Measurements from ENCODE around the gene TANGO6.
"Not testable (repeated sequence)": the region's sequence is repeated elsewhere in the genome, so short reads cannot be mapped to it uniquely, and the experiment has no call there.

Gene TANGO6

DNA sequence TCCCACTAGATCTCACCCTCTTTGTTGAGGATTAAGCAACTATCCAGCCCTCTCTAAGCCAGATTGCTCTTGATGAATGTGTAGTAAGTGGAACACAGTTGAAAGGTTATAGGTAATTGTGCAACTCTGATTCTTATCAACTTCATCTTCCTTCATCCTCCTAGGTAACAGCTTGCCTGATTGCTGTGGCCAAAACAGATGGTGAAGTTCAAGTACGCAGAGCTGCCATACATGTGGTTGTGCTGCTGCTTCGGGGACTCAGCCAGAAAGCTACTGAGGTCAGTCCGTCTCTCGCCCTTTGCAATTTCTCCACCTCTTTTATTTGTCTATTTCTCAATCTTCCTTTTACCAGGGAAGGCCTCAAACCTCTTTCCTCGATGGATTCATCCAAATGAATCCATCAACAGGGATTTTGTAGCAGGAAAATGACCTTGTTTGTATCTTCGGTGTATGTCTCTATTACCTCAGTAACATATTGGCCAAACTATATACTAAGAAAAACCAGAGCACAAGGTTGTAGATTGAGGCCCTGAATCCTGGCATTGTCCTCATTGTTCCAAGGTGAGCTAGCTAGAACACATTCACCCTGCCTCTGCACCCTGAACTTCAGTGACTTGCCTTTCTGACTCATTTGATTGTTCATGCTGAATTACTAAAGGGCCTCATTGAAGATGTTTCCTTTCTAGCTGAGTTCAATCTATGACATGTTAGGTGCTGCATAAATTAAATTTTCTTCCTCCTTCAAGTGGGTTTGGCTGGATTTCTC is 197.0 kb downstream of the TANGO6 start:
- Mint-ChIP-seq H3K4me3 (no peak overlapping the region), H3K4me1 (ENCODE audit: low read depth) (no peaks in the 10 kb centered on the region), H3K27me3 (no peaks in the 10 kb centered on the region), H3K9me3 (no peaks in the 10 kb centered on the region), H3K27ac (no peak overlapping the region), H3K36me3 (ENCODE audit: low read depth) (peaks cover 55% of the 10 kb centered on the region)
- intact Hi-C loops (cut with micrococcal nuclease): no loop called here

DNA sequence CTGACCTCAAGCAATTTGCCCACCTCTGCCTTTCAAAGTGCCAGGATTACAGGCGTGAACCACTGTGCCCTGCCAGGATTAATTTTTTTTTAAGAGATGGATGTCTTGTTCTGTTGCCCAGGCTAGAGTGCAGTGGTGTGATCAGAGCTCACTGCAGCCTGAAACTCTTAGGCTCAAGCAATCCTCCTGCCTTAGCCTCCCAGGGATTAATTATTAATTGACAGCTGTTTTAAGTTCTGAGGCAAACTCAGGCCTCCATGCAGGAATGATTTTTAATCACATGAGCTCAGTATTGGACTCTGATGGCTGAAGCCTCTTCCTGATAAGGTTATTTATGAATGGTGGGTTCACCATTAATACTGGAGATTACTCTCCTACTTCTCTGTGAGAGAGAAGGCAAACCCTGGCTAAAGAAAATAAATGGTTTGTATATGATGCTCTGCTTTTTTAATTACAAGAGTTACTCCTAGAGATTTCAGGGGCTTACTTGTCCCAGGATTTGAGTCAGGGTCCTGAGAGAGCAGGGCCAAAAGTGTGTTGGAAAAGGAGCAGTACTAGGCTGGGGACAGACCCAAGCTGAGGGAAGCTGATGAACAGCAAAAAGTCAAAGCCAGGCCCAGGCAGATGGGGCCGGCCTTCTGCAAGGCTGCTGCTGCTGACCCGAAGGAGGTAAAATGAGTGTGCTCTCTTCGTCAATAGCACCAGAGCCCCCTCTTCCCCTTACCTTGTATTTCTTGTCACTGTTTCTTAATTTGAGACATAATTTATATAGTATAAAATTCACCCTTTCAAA is 205.2 kb downstream of the TANGO6 start:
- H3K4me3 Mint-ChIP-seq: no peak overlapping the region
- H3K4me1 Mint-ChIP-seq (ENCODE audit: low read depth): no peaks in the 10 kb centered on the region
- H3K9me3 Mint-ChIP-seq: no peaks in the 10 kb centered on the region
- intact Hi-C loops (cut with micrococcal nuclease): no loop called here
- no peaks in the 10 kb centered on the region for H3K27me3 Mint-ChIP-seq
- peaks cover 23% of the 10 kb centered on the region for H3K36me3 Mint-ChIP-seq (ENCODE audit: low read depth)
- H3K27ac Mint-ChIP-seq: no peak overlapping the region

DNA sequence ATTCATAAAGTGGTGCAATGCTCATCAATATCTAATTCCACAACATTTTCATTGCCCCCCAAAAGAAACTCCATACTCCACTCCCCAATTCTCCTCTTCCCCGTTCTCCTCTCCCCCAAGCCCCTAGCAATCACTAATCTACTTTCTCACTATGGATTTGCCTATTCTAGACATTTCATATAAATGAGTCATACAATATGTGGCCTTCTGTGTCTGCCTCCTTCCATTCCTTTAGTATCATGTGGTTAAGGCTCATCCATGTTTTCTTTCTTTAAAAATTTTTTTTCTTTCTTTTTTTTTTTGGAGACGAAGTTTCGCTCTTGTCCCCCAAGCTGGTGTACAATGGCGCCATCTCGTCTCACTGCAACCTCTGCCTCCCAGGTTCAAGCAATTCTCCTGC is 205.8 kb downstream of the TANGO6 start:
- intact Hi-C loops (cut with micrococcal nuclease): no loop called here
- Mint-ChIP-seq H3K27me3 (no peaks in the 10 kb centered on the region), H3K4me3 (no peak overlapping the region), H3K36me3 (ENCODE audit: low read depth) (peaks cover 17% of the 10 kb centered on the region), H3K4me1 (ENCODE audit: low read depth) (no peaks in the 10 kb centered on the region), H3K27ac (no peak overlapping the region), H3K9me3 (no peaks in the 10 kb centered on the region)

DNA sequence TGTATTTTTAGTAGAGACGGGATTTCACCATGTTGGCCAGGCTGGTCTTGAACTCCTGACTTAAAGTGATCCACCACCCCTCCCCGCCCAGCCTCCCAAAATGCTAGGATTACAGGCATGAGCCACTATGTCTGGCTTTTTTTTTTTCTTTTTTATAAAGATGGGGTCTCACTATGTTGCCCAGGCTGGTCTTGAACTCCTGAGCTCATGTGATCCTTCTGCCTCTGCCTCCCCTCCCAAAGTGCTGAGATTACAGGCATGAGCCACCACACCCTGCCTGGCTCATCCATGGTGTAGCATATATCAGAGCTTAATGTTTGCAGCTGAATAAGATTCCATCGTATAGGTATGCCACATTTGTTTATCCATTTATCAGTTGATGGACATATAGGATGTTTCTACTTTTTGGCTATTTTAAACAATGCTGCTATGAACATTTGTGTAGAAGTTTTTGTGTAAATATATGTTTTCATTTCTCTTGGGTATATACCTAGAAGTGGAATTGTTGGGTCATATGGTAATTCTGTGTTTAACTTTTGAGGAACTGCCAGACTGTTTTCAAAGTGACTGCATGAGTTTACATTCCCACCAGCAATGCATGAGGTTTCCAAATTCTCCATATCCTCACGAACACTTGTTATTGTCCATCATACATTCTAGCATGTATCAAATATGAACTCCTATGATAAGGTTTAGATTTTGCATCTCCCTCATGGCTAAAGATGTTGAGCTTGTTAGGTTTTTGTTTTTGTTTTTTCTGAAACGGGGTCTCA is 206.5 kb downstream of the TANGO6 start:
- Mint-ChIP-seq H3K27me3 (no peaks in the 10 kb centered on the region), H3K36me3 (ENCODE audit: low read depth) (peaks cover 11% of the 10 kb centered on the region), H3K4me3 (no peak overlapping the region)

DNA sequence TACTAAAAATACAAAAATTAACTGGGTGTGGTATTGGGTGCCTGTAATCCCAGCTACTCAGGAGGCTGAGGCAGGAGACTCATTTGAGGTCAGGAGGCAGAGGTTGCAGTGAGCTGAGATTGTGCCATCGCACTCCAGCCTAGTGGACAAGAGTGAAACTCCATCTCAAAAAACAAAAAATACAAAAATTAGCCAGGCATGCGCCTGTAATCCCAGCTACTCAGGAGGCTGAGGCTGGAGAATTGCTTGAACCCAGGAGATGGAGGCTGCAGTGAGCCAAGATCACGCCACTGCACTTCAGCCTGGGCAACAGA is 208.1 kb downstream of the TANGO6 start:
- H3K27me3 Mint-ChIP-seq; intact Hi-C loops (cut with micrococcal nuclease); H3K36me3 Mint-ChIP-seq (ENCODE audit: low read depth); H3K27ac Mint-ChIP-seq; H3K4me3 Mint-ChIP-seq; H3K9me3 Mint-ChIP-seq; H3K4me1 Mint-ChIP-seq (ENCODE audit: low read depth): not testable (repeated sequence)

More for the DNA sequence above, 206.5 kb downstream of the TANGO6 start:
- Mint-ChIP-seq H3K9me3 (no peaks in the 10 kb centered on the region), H3K4me1 (ENCODE audit: low read depth) (no peaks in the 10 kb centered on the region), H3K27ac (no peak overlapping the region)
- intact Hi-C loops (cut with micrococcal nuclease): no loop called here

DNA sequence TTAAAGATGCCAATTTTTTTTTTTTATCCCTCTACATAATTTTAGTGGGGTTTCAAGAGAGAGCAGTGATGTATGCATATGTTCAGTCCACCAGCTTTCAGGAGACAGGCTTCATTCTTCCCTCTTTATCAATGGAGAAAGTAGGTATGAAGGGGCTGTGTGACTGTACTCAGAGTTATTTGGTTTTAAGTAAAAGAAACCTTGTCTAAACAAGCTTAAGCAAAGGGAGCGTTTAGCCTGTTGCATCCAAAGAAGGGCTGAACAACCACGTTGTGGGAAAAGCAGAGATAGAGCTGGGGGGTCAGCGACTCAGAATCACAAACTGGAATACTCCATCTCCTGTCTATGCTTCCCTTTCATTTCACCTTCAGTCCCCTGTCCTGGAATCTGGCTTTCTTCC is 211.7 kb downstream of the TANGO6 start:
- intact Hi-C loops (cut with micrococcal nuclease): no loop called here
- Mint-ChIP-seq H3K4me3 (no peak overlapping the region), H3K27ac (no peak overlapping the region), H3K4me1 (ENCODE audit: low read depth) (peaks cover 9% of the 10 kb centered on the region), H3K36me3 (ENCODE audit: low read depth) (peaks cover 13% of the 10 kb centered on the region), H3K27me3 (no peaks in the 10 kb centered on the region), H3K9me3 (no peaks in the 10 kb centered on the region)

DNA sequence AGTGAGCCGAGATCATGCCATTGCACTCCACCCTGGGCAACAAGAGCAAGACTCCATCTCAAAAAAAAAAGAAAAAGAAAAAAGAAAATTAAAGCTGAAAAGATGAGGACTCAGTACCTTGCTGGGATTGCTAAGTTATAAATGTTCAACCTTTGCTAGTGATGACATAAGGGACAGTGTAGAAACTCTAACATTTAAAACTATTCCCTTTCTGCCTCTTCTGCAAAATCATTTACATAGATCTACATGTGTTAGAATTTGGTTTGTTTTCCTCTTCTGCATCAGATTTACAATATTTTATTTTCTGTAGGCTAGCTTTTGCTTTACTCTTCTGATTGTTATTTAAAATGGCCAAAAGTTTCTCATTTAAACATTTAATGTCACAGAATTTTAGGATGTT is 212.6 kb downstream of the TANGO6 start:
- Mint-ChIP-seq H3K27ac (no peak overlapping the region), H3K4me1 (ENCODE audit: low read depth) (peaks cover 9% of the 10 kb centered on the region), H3K36me3 (ENCODE audit: low read depth) (peaks cover 13% of the 10 kb centered on the region), H3K4me3 (no peak overlapping the region), H3K9me3 (no peaks in the 10 kb centered on the region), H3K27me3 (no peaks in the 10 kb centered on the region)
- intact Hi-C loops (cut with micrococcal nuclease): no loop called here

DNA sequence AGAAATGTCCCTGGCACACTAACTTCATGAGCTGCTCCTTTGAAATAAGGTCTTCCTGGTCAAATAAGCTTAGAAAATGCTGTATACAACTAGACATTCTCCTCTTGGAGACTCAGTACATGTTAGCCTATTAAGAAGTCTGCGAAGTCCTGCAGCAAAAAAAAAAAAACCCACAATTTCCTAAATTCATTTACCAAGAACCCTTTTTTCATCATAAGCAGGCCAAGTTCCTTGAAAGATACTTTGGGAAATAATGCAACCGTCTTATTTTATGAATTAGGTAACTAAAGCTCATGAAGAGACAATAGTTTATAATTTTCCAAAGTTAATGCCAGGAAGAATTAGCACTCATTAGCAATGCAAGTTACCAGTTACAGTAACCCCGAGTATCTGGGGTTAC is 213.1 kb downstream of the TANGO6 start:
- Mint-ChIP-seq H3K4me1 (ENCODE audit: low read depth) (peaks cover 9% of the 10 kb centered on the region), H3K4me3 (no peak overlapping the region), H3K27me3 (no peaks in the 10 kb centered on the region), H3K27ac (no peak overlapping the region), H3K9me3 (no peaks in the 10 kb centered on the region), H3K36me3 (ENCODE audit: low read depth) (peaks cover 15% of the 10 kb centered on the region)
- intact Hi-C loops (cut with micrococcal nuclease): no loop called here

DNA sequence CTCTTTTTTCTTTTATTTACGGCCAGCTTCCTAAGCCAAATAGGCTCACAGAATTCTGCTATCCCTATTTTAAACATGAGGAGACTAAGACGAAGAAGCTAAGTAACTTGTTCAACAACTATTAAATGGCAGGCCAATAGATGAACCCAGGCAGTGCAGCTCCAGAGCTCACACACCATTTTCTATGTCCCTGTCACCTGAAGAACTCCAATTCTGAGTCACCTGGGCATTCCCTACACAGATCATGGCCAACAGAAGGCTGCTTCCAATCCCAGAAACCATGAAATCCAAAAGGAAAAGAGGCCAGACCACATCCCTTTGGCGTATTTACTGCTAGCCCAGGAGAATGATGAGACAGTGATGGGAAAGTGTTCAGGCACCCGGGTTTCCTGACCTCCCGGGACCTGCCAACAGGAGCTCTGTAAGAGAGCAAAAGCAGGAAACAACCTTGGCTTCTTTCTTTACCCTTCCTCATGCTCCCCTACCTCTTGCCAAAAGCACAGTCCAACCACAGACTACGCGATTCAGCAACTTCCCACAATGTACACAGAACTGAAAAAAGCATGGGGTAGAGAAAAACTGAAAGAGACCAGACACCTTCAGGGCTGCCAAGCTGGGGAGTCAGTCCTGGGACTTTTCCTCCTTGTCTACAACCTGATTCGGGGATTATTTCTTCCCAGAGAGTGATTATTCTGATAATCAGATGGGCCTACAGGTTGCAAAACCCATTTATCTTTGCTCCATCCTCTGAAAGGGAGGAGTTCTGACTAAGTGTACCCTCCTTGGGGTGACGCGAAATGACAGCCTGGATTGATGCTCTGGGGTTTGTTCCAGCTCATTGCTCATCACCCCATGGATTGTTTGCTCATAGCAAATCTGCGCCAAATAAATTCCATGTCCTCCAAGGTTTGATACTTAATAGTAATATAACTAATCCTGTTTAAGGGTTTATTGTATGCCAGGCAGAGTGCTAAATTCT is 214.4 kb downstream of the TANGO6 start:
- no peaks in the 10 kb centered on the region for H3K9me3 Mint-ChIP-seq
- intact Hi-C loops (cut with micrococcal nuclease): no loop called here
- no peak overlapping the region for H3K4me3 Mint-ChIP-seq
- H3K27ac Mint-ChIP-seq: no peak overlapping the region
- no peaks in the 10 kb centered on the region for H3K27me3 Mint-ChIP-seq
- peaks cover 20% of the 10 kb centered on the region for H3K36me3 Mint-ChIP-seq (ENCODE audit: low read depth)
- peaks cover 9% of the 10 kb centered on the region for H3K4me1 Mint-ChIP-seq (ENCODE audit: low read depth)

DNA sequence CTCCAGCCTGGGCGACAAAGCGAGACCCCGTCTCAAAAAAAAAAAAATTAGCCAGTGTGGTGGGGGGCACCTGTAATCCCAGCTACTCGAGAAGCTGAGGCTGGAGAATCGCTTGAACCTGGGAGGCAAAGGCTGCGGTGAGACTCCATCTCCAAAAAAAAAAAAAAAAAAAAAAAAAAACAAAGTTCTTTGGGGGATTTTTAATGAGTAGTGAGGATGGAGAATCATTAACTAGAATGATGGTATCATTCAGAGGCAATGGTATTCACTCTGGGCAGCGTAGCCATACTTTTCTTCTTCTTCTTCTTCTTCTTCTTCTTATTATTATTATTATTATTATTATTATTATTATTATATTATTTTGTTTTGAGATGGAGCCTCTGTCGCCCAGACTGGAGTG is 220.2 kb downstream of the TANGO6 start:
- peaks cover 26% of the 10 kb centered on the region for H3K36me3 Mint-ChIP-seq (ENCODE audit: low read depth)
- H3K4me1 Mint-ChIP-seq (ENCODE audit: low read depth); H3K9me3 Mint-ChIP-seq; H3K27ac Mint-ChIP-seq; H3K4me3 Mint-ChIP-seq; H3K27me3 Mint-ChIP-seq; intact Hi-C loops (cut with micrococcal nuclease): not testable (repeated sequence)

DNA sequence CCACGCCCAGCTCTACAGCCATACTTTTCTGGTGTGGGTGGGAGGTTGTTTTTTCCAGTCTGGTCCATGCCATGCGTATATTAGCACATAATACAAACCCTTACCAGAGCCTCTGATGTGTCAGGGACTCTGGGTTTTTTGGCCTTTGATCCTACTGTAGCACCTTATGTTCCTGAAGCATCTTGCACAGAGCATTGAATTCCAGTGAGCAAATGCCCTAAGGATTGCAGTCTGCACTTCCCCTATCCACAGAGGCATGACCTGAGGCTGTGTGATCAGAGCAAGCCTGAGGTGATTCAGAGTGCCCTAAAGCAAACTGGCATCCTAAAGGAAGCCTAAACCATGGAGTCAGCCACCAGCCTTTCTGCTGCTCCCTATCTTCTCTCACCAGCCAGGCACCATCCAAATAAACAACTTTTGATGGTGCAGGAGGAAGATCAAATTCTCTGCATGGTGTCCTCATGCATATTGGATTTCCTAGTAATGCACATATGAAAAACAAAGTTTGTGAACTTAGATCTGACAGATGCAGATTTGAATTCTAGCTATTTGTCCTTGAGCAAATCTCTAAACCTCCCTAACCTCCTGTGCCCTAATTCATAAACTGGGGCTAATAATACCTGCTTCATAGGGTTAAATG is 220.9 kb downstream of the TANGO6 start:
- H3K27ac Mint-ChIP-seq: no peak overlapping the region
- no peaks in the 10 kb centered on the region for H3K27me3 Mint-ChIP-seq
- no peaks in the 10 kb centered on the region for H3K4me1 Mint-ChIP-seq (ENCODE audit: low read depth)
- H3K9me3 Mint-ChIP-seq: no peaks in the 10 kb centered on the region
- H3K4me3 Mint-ChIP-seq: no peak overlapping the region
- intact Hi-C loops (cut with micrococcal nuclease): no loop called here
- peaks cover 19% of the 10 kb centered on the region for H3K36me3 Mint-ChIP-seq (ENCODE audit: low read depth)

DNA sequence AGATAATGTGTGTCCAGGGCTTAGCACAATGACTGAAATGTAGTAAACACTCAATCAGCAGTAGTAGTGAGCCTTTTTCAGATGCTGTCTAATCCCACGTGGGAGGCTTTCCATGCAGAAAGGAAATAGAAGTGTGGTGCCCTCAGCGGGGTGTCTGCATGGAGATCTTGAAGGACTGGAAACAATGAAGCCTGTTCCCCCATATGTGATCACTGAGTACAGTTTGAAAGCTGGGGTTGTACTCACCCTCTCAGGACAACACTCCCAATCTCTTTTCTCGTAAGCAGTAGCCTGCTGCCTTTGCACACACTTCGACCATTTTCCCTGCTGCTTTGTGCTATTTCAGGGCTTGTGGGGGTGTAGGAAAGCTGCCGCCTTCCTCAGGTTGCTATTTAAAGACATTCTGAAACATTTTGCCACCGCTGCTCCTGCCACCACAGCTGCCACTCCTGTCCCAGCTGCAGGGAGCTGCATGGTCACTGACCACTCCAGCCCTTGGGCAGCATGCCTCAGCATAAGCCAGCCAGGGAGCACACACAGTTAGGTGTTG is 221.5 kb downstream of the TANGO6 start:
- no peak overlapping the region for H3K27ac Mint-ChIP-seq

DNA sequence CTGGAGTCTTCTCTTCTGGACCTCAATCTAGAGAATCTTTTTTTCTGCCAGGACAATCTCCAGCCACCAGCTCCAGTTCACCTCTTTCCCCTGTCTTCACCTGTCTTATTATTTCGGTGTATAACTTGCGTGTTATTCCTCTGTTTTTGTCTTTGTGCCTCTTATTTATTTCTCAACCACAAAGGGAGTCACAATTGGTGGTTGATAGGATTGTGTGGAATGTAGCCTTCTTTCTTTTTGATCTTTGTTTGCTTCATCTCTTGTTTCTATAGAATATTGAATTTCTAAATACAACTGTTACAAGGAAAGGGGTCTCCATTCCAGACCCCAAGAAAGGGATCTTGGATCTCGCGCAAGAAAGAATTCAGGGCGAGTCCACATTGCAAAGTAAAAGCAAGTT is 226.2 kb downstream of the TANGO6 start:
- intact Hi-C loops (cut with micrococcal nuclease): no loop called here
- no peak overlapping the region for H3K4me3 Mint-ChIP-seq

More for the DNA sequence above, 221.5 kb downstream of the TANGO6 start:
- H3K36me3 Mint-ChIP-seq (ENCODE audit: low read depth): peaks cover 13% of the 10 kb centered on the region
- H3K9me3 Mint-ChIP-seq: no peaks in the 10 kb centered on the region
- intact Hi-C loops (cut with micrococcal nuclease): no loop called here
- H3K4me1 Mint-ChIP-seq (ENCODE audit: low read depth): no peaks in the 10 kb centered on the region
- no peak overlapping the region for H3K4me3 Mint-ChIP-seq
- H3K27me3 Mint-ChIP-seq: no peaks in the 10 kb centered on the region

More for the DNA sequence above, 226.2 kb downstream of the TANGO6 start:
- no peaks in the 10 kb centered on the region for H3K36me3 Mint-ChIP-seq (ENCODE audit: low read depth)
- H3K4me1 Mint-ChIP-seq (ENCODE audit: low read depth): no peaks in the 10 kb centered on the region
- H3K27ac Mint-ChIP-seq: no peak overlapping the region
- no peaks in the 10 kb centered on the region for H3K9me3 Mint-ChIP-seq
- H3K27me3 Mint-ChIP-seq: no peaks in the 10 kb centered on the region

All from dendritic cell treated with granulocyte-macrophage colony-stimulating factor and Interleukin-4, amounts not matched to agents 40 ng/mL and 50 ng/mL, for 4 days (primary cell).